ENCODE results near the gene HIP1. TPM values are rescaled to one million over a fixed set of nuclear protein-coding genes. Genes with fewer than 3 reads are reported as not detected.
A peak's percentile ranks its signal among the peaks of the same experiment; 100 is the strongest.

The HIP1 gene
- total RNA-seq, 1 donor from 2014 or later = 51.5 TPM

GRCh38 chr7:75738975-75739795 is 444 bp upstream of the HIP1 start:
- intact Hi-C loops (cut with DNase I) = no loop called here

GRCh38 chr7:75737856-75738603 is 711 bp downstream of the HIP1 start:
- H3K27me3 ChIP-seq (ENCODE audit: low read depth) = no peaks in the 10 kb centered on the region
- peak in 1 of 2 donors; percentile 0 for ATAC-seq
- no peaks in the 10 kb centered on the region for H3K9me3 ChIP-seq
- intact Hi-C loops (cut with DNase I) = no loop called here
- H3K36me3 ChIP-seq = peaks cover 6% of the 10 kb centered on the region
- DNase-seq = no peak
- TF ChIP-seq, protein P1, sequence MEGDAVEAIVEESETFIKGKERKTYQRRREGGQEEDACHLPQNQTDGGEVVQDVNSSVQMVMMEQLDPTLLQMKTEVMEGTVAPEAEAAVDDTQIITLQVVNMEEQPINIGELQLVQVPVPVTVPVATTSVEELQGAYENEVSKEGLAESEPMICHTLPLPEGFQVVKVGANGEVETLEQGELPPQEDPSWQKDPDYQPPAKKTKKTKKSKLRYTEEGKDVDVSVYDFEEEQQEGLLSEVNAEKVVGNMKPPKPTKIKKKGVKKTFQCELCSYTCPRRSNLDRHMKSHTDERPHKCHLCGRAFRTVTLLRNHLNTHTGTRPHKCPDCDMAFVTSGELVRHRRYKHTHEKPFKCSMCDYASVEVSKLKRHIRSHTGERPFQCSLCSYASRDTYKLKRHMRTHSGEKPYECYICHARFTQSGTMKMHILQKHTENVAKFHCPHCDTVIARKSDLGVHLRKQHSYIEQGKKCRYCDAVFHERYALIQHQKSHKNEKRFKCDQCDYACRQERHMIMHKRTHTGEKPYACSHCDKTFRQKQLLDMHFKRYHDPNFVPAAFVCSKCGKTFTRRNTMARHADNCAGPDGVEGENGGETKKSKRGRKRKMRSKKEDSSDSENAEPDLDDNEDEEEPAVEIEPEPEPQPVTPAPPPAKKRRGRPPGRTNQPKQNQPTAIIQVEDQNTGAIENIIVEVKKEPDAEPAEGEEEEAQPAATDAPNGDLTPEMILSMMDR (IDR thresholded peaks at IDR 0.05) = no peak
- peaks cover 43% of the 10 kb centered on the region for H3K4me1 ChIP-seq
- peak overlapping the region; percentile 83 for H3K27ac ChIP-seq
- peak overlapping the region; percentile 95 for H3K4me3 ChIP-seq

More at GRCh38 chr7:75738975-75739795, 444 bp upstream of the HIP1 start:
- no peaks in the 10 kb centered on the region for H3K9me3 ChIP-seq
- ATAC-seq (peak; percentile 97 to 99), DNase-seq (peak; percentile 100)
- TF ChIP-seq, protein P1 (IDR thresholded peaks at IDR 0.05) = no peak
- H3K36me3 ChIP-seq = no peaks in the 10 kb centered on the region
- H3K4me1 ChIP-seq = peaks cover 34% of the 10 kb centered on the region
- H3K27ac ChIP-seq = peak overlapping the region; percentile 90
- H3K4me3 ChIP-seq = peak overlapping the region; percentile 95
- H3K27me3 ChIP-seq (ENCODE audit: low read depth) = no peaks in the 10 kb centered on the region

DNA sequence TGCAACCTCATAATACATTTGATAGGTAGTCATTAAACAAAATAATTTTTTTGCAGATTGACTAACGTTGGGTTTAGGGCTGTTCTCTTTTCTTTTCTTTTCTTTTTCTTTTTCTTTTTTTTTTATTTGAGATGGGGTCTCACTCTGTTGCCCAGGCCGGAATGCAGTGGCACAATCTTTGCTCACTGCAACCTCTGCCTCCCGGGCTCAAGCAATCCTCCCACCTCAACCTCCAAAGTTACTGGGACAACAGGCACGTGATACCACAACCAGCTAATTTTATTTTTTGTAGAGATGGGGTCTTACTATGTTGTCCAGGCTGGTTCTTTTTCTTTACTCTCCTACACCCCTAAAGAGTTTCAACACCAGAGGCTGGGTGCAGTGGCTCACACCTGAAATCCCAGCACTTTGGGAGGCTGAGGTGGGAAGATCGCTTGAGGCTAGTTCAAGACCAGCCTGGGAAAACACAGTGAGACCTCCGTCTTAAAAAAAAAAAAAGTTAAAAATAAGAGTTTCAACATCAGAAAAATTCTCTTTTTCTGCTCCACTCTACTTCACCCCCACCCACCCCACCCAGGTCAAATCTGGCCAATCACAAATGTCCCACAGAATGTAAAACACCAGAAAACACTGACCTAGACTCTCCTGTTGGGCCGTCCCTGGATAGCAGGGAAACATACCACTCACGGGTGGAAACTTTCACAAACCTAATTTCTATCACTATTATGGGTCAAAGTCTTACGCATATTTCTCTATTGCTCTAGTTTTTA is 3.0 kb downstream of the HIP1 start:
- no peak for DNase-seq
- Histone ChIP-seq H3K27me3 (ENCODE audit: low read depth) (no peaks in the 10 kb centered on the region), H3K36me3 (peaks cover 6% of the 10 kb centered on the region), H3K9me3 (no peaks in the 10 kb centered on the region), H3K27ac (no peak overlapping the region), H3K4me3 (no peak overlapping the region), H3K4me1 (peaks cover 45% of the 10 kb centered on the region)
- TF ChIP-seq, protein P1 (IDR thresholded peaks at IDR 0.05) = no peak
- ATAC-seq = no peak
- intact Hi-C loops (cut with DNase I) = no loop called here

DNA sequence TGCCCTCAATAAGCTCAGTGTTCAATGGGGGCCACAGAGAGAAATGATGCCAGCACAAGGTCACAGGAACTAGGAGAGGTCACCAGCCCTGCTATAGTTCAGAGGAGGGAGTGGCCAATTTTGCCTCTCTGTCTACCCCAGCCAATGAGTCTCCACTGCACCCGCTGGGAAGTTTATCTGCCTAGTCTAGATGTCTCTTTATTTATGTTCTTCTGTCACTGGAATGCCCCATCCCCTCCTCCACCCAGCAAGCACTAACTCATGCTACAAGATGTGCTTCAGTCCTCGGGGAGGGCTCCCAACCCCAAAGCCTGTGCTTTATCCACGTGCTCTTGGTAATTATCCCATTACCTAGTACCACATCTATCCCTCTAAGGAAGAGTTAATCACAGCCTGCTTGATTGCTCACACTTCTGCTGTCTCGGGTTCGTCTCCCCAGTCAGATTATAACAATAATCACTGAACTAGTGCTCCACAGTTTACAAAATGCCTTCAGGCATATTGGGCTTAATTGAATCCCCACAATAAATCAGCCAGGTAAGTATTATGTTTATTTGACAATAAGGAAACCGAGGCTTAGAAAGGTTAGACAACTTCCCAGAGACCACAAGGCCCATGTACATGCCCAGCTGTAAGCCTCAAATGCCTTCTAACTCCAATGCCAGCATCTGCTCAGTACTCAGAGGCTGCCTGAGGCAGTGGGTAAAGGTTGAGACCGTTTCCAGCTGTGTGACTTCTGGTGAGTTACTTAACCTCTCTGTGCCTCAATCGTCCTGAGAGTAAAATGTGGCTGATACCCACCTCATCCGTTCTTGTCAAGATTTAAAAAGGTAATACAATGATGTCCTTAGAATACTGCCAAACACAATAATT is 3.9 kb downstream of the HIP1 start:
- DNase-seq = no peak
- Histone ChIP-seq H3K9me3 (no peaks in the 10 kb centered on the region), H3K36me3 (peaks cover 6% of the 10 kb centered on the region), H3K4me1 (peaks cover 44% of the 10 kb centered on the region), H3K4me3 (no peak overlapping the region), H3K27me3 (ENCODE audit: low read depth) (no peaks in the 10 kb centered on the region), H3K27ac (no peak overlapping the region)
- no peak for ATAC-seq
- intact Hi-C loops (cut with DNase I) = no loop called here
- TF ChIP-seq, protein P1 (IDR thresholded peaks at IDR 0.05) = no peak

Measured in lower lobe of right lung (tissue), 2 donors.